Tibial artery (tissue), 4 donors: ENCODE results near the gene XRN2.

Source experiments
- DNase-seq, 2 donors: peaks; one replicate each; pipeline ENCODE4 v3.0.0-alpha.2; 2019
- H3K27ac ChIP-seq, 2 donors: fragments of 200-600 bp; sonication (generic) in 1 of 2; 1 replicate in 1 of 2; 2 replicates in 1 of 2; pipeline ENCODE4 v1.5.1; 2018 to 2019; ENCODE audit warnings: mild to moderate bottlenecking in 1 of 2
- H3K27me3 ChIP-seq, 2 donors: fragments of 200-600 bp; sonication (generic) in 1 of 2; one replicate each; pipeline versions ENCODE4 v1.5.1 to v1.6.0; 2016 to 2019
- H3K36me3 ChIP-seq, 3 donors: fragments of 200-600 bp; sonication (generic) in 2 of 3; one replicate each; pipeline ENCODE4 v1.5.1; 2016 to 2019; ENCODE audit warnings: mild to moderate bottlenecking in 2 of 3
- H3K4me1 ChIP-seq, 4 donors: fragments of 200-600 bp; sonication (generic) in 2 of 4; 1 replicate in 3 of 4; 2 replicates in 1 of 4; pipeline ENCODE4 v1.5.1; 2016 to 2019
- H3K4me3 ChIP-seq, 2 donors: fragments of 200-600 bp; sonication (generic) in 1 of 2; 1 replicate in 1 of 2; 2 replicates in 1 of 2; pipeline ENCODE4 v1.5.1; 2018 to 2019; ENCODE audit warnings: mild to moderate bottlenecking in 2 of 2
- H3K9me3 ChIP-seq, 3 donors: fragments of 200-600 bp; sonication (generic) in 1 of 3; one replicate each; pipeline ENCODE4 v1.5.1; 2016 to 2019
- intact Hi-C: fragments of 100-400 bp; cut with DNase I; formaldehyde crosslinking; loops from one replicate; pipeline ENCODE4 v1.15.0; 2023; ENCODE audit warnings: low total_unique reads
- TF ChIP-seq, protein P1 (sequence below), 2 experiments: fragments of 200-600 bp in 1 of 2; fragments of 450-650 bp in 1 of 2; IDR thresholded peaks; one replicate each; pipeline ENCODE4 v1.5.1; 2017 to 2019; ENCODE audit warnings: antibody characterized with exemption in 2 of 2, mild to moderate bottlenecking in 1 of 2, moderate library complexity in 1 of 2

The XRN2 gene

DNA sequence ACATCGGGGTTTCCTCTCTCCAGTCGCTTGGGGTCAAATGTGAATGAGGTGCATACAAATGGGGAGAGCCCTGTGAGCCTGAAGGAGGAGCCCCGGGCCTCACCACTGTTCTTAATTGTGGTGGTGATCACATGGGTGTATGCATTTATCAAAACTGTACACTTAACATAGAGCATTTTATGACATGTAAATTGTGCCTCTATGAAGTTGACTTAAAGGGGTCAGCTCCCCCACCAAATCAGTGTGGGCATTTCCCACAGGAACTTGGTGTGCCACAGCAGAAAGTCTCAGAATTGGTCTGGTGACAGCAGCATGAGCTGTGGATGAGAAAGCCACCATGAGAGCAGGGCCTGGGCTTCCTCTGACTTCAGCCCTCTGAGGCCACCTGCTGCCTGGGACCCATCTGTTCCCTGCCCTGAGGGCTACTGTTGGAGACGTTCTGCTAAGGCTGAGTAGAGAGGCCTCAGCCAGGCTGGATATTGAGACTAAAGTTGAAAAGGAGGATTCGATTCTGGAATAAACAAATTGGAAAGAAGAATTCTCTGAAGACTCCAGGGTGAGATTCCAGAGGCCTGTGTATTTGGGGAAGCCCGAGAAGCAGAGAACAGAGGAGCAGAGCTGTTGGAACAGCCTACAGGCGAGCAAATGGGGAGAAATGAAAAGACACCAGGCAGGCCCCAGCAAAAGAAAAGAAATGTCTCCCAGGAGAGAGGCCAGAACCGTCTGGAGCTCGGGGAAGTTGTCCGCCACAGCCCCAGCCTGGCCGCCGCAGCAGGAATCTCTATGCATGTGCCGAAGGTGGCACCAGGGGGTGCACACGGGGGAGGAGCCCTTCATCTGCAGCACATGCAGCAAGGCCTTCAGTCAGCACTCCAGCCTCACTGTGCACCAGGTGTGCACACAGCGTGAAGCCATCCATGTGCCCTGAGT, 37.6 kb upstream of the XRN2 start:
- DNase-seq = no peak
- H3K27me3 ChIP-seq = no peaks in the 10 kb centered on the region
- no peaks in the 10 kb centered on the region for H3K36me3 ChIP-seq
- no peaks in the 10 kb centered on the region for H3K4me1 ChIP-seq
- H3K27ac ChIP-seq = no peak overlapping the region
- peaks cover 0 to 8% (median 0%) of the 10 kb centered on the region in 3 donors for H3K9me3 ChIP-seq
- TF ChIP-seq, protein P1, sequence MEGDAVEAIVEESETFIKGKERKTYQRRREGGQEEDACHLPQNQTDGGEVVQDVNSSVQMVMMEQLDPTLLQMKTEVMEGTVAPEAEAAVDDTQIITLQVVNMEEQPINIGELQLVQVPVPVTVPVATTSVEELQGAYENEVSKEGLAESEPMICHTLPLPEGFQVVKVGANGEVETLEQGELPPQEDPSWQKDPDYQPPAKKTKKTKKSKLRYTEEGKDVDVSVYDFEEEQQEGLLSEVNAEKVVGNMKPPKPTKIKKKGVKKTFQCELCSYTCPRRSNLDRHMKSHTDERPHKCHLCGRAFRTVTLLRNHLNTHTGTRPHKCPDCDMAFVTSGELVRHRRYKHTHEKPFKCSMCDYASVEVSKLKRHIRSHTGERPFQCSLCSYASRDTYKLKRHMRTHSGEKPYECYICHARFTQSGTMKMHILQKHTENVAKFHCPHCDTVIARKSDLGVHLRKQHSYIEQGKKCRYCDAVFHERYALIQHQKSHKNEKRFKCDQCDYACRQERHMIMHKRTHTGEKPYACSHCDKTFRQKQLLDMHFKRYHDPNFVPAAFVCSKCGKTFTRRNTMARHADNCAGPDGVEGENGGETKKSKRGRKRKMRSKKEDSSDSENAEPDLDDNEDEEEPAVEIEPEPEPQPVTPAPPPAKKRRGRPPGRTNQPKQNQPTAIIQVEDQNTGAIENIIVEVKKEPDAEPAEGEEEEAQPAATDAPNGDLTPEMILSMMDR (IDR thresholded peaks at IDR 0.05) = no peak
- no peak overlapping the region for H3K4me3 ChIP-seq
- intact Hi-C loops = no loop called here

DNA sequence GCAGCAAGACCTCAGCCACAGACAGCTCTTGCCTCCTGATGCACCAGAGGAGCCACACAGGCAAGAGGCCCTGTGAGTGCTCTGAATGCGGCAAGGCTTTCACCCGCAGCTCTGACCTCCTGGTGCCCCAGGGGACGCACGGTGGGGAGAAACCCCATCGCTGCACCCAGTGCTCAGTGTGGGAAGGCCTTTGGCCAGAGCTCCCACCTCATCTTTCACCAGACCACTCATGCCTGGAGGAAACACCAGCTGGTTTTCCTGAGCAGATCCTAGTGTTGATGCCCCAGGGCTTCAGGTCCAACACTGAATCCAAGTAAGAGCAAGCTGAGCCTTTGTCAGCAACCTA, 37.0 kb upstream of the XRN2 start:
- no peak overlapping the region for H3K4me3 ChIP-seq
- TF ChIP-seq, protein P1 (IDR thresholded peaks at IDR 0.05) = no peak
- H3K27me3 ChIP-seq = no peaks in the 10 kb centered on the region
- H3K27ac ChIP-seq = no peak overlapping the region
- no peak for DNase-seq
- peaks cover 0 to 8% (median 0%) of the 10 kb centered on the region in 3 donors for H3K9me3 ChIP-seq
- no peaks in the 10 kb centered on the region for H3K4me1 ChIP-seq
- H3K36me3 ChIP-seq = no peaks in the 10 kb centered on the region
- intact Hi-C loops = no loop called here

DNA sequence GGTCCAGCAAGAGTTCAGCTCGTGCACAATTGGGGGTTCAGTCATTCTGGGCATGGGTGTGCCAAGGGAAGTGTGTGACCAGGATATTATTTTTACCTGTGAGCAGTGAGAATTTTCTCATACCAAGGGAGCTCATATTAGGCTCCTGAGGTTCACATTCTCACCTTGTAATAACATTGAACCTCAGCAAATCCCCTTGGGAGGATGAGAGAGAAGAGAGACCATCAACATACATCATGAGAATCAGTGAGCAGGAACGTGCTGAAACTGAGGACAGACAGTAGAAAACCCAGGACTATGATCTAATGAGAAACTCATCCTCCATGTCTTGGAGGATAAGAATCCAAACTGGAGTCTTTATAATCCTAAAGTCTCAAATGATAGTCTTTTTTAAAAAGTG, 33.4 kb upstream of the XRN2 start:
- Histone ChIP-seq H3K36me3 (no peaks in the 10 kb centered on the region), H3K9me3 (peaks cover 0 to 8% (median 6%) of the 10 kb centered on the region in 3 donors), H3K27me3 (peaks cover 0 to 7% of the 10 kb centered on the region in 2 donors), H3K4me1 (no peaks in the 10 kb centered on the region), H3K4me3 (no peak overlapping the region), H3K27ac (no peak overlapping the region)
- TF ChIP-seq, protein P1 (IDR thresholded peaks at IDR 0.05) = no peak
- no peak for DNase-seq
- intact Hi-C loops = no loop called here

DNA sequence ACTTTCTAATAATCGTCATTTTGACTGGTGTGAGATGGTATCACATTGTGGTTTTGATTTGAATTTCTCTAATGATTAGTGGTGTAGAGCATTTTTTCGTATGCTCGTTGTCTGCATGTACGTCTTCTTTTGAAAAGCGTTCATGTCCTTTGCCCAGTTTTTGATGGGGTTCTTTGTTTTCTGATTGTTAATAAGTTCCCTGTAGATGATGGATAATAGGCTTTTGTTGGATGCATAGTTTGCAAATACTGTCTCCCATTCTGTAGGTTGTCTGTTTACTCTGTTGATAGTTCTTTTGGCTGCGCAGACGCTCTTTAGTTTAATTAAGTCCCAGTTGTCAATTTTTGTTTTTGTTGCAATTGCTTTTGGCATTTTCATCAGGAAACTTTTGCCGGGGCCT, 32.3 kb upstream of the XRN2 start:
- DNase-seq = no peak
- TF ChIP-seq, protein P1 (IDR thresholded peaks at IDR 0.05) = no peak
- Histone ChIP-seq H3K4me3 (no peak overlapping the region), H3K9me3 (peaks cover 0 to 8% (median 6%) of the 10 kb centered on the region in 3 donors), H3K27me3 (peaks cover 0 to 7% of the 10 kb centered on the region in 2 donors), H3K4me1 (no peaks in the 10 kb centered on the region), H3K27ac (no peak overlapping the region), H3K36me3 (no peaks in the 10 kb centered on the region)
- intact Hi-C loops = no loop called here

DNA sequence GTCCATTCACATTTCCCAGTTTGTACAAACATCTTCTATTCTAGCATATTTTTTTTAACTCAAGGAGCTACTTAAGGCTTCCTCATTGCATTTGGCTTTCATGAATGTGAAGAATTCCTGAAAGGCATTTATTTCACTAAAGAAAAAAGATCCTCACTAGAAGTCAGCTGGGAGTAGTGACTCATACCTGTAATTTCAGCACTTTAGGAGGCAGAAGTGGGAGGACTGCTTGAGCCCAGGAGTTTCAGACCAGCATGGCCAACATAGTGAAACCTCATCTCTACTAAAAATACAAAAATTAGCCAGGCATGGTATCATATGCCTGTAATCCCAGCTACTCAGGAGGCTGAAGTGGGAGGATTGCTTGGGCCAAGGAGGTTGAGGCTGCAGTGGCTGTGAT, 30.9 kb upstream of the XRN2 start:
- TF ChIP-seq, protein P1 (IDR thresholded peaks at IDR 0.05) = no peak
- DNase-seq = no peak
- no peaks in the 10 kb centered on the region for H3K36me3 ChIP-seq
- no peak overlapping the region for H3K27ac ChIP-seq
- H3K4me3 ChIP-seq = no peak overlapping the region
- H3K27me3 ChIP-seq = peaks cover 0 to 7% of the 10 kb centered on the region in 2 donors
- intact Hi-C loops = no loop called here
- peaks cover 0 to 6% (median 0%) of the 10 kb centered on the region in 3 donors for H3K9me3 ChIP-seq
- no peaks in the 10 kb centered on the region for H3K4me1 ChIP-seq
